GM06990 (cell line): ENCODE results near the gene CDH3.
A peak's percentile ranks its signal among the peaks of the same experiment; 100 is the strongest.

Source experiments
- DNase-seq: peaks from one replicate; pipeline ENCODE4 v3.0.0-alpha.2; 2011; ENCODE audit not compliant: insufficient read length; ENCODE audit errors: extremely low read depth
- H3K27me3 ChIP-seq: replicated peaks from 2 replicates; pipeline ENCODE4 v1.6.0; 2011; ENCODE audit warnings: low read length; ENCODE audit not compliant: control insufficient read depth, insufficient read depth
- H3K36me3 ChIP-seq: 2 replicates; pipeline ENCODE4 v1.5.1; 2011; ENCODE audit warnings: low read length; ENCODE audit not compliant: control insufficient read depth, insufficient read depth
- H3K4me3 ChIP-seq: replicated peaks from 2 replicates; pipeline ENCODE4 v1.5.1; 2011; ENCODE audit warnings: low read depth, mild to moderate bottlenecking, control low read depth, low read length
- TF ChIP-seq, protein P1 (sequence below): IDR thresholded peaks from 2 replicates; pipeline ENCODE4 v1.5.1; 2011; ENCODE audit warnings: low read length, control low read depth, mild to moderate bottlenecking, inconsistent platforms; ENCODE audit not compliant: insufficient read depth, poor library complexity, severe bottlenecking

CDH3 gene

GRCh38 chr16:68695575-68695974 is 50.5 kb downstream of the CDH3 start:
- no peak for DNase-seq
- TF ChIP-seq, protein P1, sequence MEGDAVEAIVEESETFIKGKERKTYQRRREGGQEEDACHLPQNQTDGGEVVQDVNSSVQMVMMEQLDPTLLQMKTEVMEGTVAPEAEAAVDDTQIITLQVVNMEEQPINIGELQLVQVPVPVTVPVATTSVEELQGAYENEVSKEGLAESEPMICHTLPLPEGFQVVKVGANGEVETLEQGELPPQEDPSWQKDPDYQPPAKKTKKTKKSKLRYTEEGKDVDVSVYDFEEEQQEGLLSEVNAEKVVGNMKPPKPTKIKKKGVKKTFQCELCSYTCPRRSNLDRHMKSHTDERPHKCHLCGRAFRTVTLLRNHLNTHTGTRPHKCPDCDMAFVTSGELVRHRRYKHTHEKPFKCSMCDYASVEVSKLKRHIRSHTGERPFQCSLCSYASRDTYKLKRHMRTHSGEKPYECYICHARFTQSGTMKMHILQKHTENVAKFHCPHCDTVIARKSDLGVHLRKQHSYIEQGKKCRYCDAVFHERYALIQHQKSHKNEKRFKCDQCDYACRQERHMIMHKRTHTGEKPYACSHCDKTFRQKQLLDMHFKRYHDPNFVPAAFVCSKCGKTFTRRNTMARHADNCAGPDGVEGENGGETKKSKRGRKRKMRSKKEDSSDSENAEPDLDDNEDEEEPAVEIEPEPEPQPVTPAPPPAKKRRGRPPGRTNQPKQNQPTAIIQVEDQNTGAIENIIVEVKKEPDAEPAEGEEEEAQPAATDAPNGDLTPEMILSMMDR, result no peak
- Histone ChIP-seq H3K27me3 (no peaks in the 10 kb centered on the region), H3K4me3 (no peak overlapping the region), H3K36me3 (no peaks in the 10 kb centered on the region)

- Histone ChIP-seq H3K36me3 (no peaks in the 10 kb centered on the region), H3K27me3 (no peaks in the 10 kb centered on the region), H3K4me3 (no peak overlapping the region)
- TF ChIP-seq, protein P1, result no peak
- no peak for DNase-seq
Measured at GRCh38 chr16:68696514-68696913, 51.4 kb downstream of the CDH3 start.

DNA sequence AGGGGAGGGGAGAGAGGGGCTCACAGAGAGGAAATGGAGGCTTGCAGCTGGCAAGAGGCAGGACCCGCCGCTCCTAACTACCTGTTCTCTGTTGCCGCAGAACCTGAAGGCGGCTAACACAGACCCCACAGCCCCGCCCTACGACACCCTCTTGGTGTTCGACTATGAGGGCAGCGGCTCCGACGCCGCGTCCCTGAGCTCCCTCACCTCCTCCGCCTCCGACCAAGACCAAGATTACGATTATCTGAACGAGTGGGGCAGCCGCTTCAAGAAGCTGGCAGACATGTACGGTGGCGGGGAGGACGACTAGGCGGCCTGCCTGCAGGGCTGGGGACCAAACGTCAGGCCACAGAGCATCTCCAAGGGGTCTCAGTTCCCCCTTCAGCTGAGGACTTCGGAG is 53.0 kb downstream of the CDH3 start:
- DNase-seq, result no peak
- Histone ChIP-seq H3K27me3 (no peaks in the 10 kb centered on the region), H3K4me3 (no peak overlapping the region), H3K36me3 (no peaks in the 10 kb centered on the region)
- TF ChIP-seq, protein P1, result no peak

DNA sequence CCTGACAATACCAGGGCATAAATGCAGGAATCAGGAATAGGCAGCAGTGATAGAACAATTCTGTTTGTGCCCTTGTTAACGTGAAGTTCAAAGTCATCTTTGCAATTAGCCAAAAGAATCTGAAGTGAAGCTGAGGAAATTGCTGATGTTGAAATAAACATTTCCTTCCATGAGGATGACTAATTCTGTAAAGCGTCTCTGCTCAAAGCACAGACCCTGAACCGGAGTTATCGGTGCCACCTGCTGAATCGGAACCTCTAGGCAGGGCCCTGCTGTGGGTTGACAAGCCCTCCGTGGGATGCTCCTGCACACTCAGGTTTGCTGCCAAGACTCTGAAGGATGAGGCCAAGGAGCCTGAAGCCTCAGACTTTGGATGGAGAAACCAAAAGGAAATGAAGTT is 55.0 kb downstream of the CDH3 start:
- Histone ChIP-seq H3K4me3 (no peak overlapping the region), H3K27me3 (no peaks in the 10 kb centered on the region), H3K36me3 (no peaks in the 10 kb centered on the region)
- TF ChIP-seq, protein P1, result no peak
- DNase-seq, result no peak

GRCh38 chr16:68700831-68701230 is 55.7 kb downstream of the CDH3 start:
- Histone ChIP-seq H3K36me3 (no peaks in the 10 kb centered on the region), H3K4me3 (no peak overlapping the region), H3K27me3 (no peaks in the 10 kb centered on the region)
- TF ChIP-seq, protein P1, result no peak
- DNase-seq, result no peak

- Histone ChIP-seq H3K36me3 (no peaks in the 10 kb centered on the region), H3K27me3 (no peaks in the 10 kb centered on the region), H3K4me3 (no peak overlapping the region)
- peak; percentile 57 for DNase-seq
- TF ChIP-seq, protein P1, result peak; percentile 87
Measured at GRCh38 chr16:68704232-68704867, 59.2 kb downstream of the CDH3 start.
